H9 (cell line): ENCODE measurements around the gene DOLPP1. TPM values are rescaled to one million over a fixed set of nuclear protein-coding genes. Genes with fewer than 3 reads are reported as not detected.

ENCODE experiments used
- DNase-seq: peaks from one replicate; pipeline ENCODE4 v3.0.0-alpha.2; 2017
- H2AFZ ChIP-seq: one replicate; pipeline ENCODE4 v1.6.1; 2013; ENCODE audit warnings: mild to moderate bottlenecking, low read length, control low read depth, moderate library complexity
- H2AK5ac ChIP-seq: 2 replicates; pipeline ENCODE4 v1.6.1; 2013; ENCODE audit warnings: low read length, control low read depth, mixed read lengths; ENCODE audit not compliant: insufficient read length
- H2BK120ac ChIP-seq: one replicate; pipeline ENCODE4 v1.6.1; 2013; ENCODE audit warnings: low read depth, mild to moderate bottlenecking, low read length, control low read depth, inconsistent platforms; ENCODE audit not compliant: poor library complexity, severe bottlenecking
- H2BK12ac ChIP-seq: 2 replicates; pipeline ENCODE4 v1.6.1; 2013; ENCODE audit warnings: low read length, control low read depth, mixed read lengths, low read depth; ENCODE audit not compliant: insufficient read length
- H2BK15ac ChIP-seq: 2 replicates; pipeline ENCODE4 v1.6.1; 2013; ENCODE audit warnings: low read depth, low read length, control low read depth
- H2BK20ac ChIP-seq: one replicate; pipeline ENCODE4 v1.6.1; 2013; ENCODE audit warnings: low read depth, mild to moderate bottlenecking, low read length, control low read depth, inconsistent platforms; ENCODE audit not compliant: poor library complexity, severe bottlenecking
- H2BK5ac ChIP-seq: 2 replicates; pipeline ENCODE4 v1.6.1; 2013; ENCODE audit warnings: low read length, control low read depth, mixed read lengths; ENCODE audit not compliant: insufficient read length
- H3K14ac ChIP-seq: 2 replicates; pipeline ENCODE4 v1.6.1; 2013; ENCODE audit warnings: low read length, control low read depth; ENCODE audit not compliant: insufficient read depth
- H3K18ac ChIP-seq: 2 replicates; pipeline ENCODE4 v1.6.1; 2013; ENCODE audit warnings: low read depth, mild to moderate bottlenecking, mixed read lengths, low read length, control low read depth; ENCODE audit not compliant: insufficient read length
- H3K23ac ChIP-seq: 2 replicates; pipeline ENCODE4 v1.6.1; 2013; ENCODE audit warnings: low read length, control low read depth, mixed read lengths, low read depth; ENCODE audit not compliant: insufficient read length
- H3K23me2 ChIP-seq: 2 replicates; pipeline ENCODE4 v1.6.1; 2013; ENCODE audit warnings: low read depth, mild to moderate bottlenecking, mixed read lengths, low read length, control low read depth; ENCODE audit not compliant: insufficient read length, poor library complexity, severe bottlenecking
- H3K27ac ChIP-seq: 2 replicates; pipeline ENCODE4 v1.5.1; 2013; ENCODE audit warnings: low read length, control low read depth, mixed read lengths, low read depth; ENCODE audit not compliant: insufficient read length
- H3K27me3 ChIP-seq: 2 replicates; pipeline ENCODE4 v1.6.1; 2013; ENCODE audit warnings: low read length, control low read depth, inconsistent platforms; ENCODE audit not compliant: insufficient read depth
- H3K4ac ChIP-seq: 2 replicates; pipeline ENCODE4 v1.6.1; 2013; ENCODE audit warnings: low read depth, mild to moderate bottlenecking, control low read depth, inconsistent platforms, low read length, moderate library complexity
- H3K4me1 ChIP-seq: 2 replicates; pipeline ENCODE4 v1.6.1; 2013; ENCODE audit warnings: low read length, control low read depth, inconsistent platforms; ENCODE audit not compliant: insufficient read depth
- H3K4me2 ChIP-seq: 2 replicates; pipeline ENCODE4 v1.6.1; 2013; ENCODE audit warnings: low read length, control low read depth, mixed read lengths; ENCODE audit not compliant: insufficient read length, insufficient read depth
- H3K56ac ChIP-seq: 2 replicates; pipeline ENCODE4 v1.6.1; 2013; ENCODE audit warnings: low read depth, mild to moderate bottlenecking, mixed read lengths, low read length, control low read depth; ENCODE audit not compliant: insufficient read length
- H3K79me1 ChIP-seq: 2 replicates; pipeline ENCODE4 v1.6.1; 2013; ENCODE audit warnings: low read depth, mild to moderate bottlenecking, moderate library complexity, low read length, control low read depth, inconsistent platforms; ENCODE audit not compliant: insufficient read depth, poor library complexity, severe bottlenecking
- H3K79me2 ChIP-seq: 2 replicates; pipeline ENCODE4 v1.6.1; 2013; ENCODE audit warnings: low read length, control low read depth, inconsistent platforms; ENCODE audit not compliant: insufficient read depth
- H3K9ac ChIP-seq: 2 replicates; pipeline ENCODE4 v1.6.1; 2013; ENCODE audit warnings: low read length, control low read depth, mixed read lengths; ENCODE audit not compliant: insufficient read length; ENCODE audit errors: extremely low read depth
- H3K9me3 ChIP-seq: one replicate; pipeline ENCODE4 v1.6.1; 2013; ENCODE audit warnings: low read depth, low read length, inconsistent platforms; ENCODE audit not compliant: control insufficient read depth
- H3T11ph ChIP-seq: one replicate; pipeline ENCODE4 v1.6.1; 2013; ENCODE audit warnings: mild to moderate bottlenecking, low read length, control low read depth, inconsistent platforms
- H4K20me1 ChIP-seq: one replicate; pipeline ENCODE4 v1.6.1; 2013; ENCODE audit not compliant: control insufficient read depth, insufficient read length, insufficient read depth
- H4K5ac ChIP-seq: 2 replicates; pipeline ENCODE4 v1.6.1; 2013; ENCODE audit warnings: low read depth, mild to moderate bottlenecking, mixed read lengths, low read length, control low read depth; ENCODE audit not compliant: insufficient read length
- H4K8ac ChIP-seq: replicated peaks from 2 replicates; pipeline ENCODE4 v1.6.1; 2013; ENCODE audit warnings: low read length, control low read depth, mixed read lengths, low read depth; ENCODE audit not compliant: insufficient read length
- H4K91ac ChIP-seq: 2 replicates; pipeline ENCODE4 v1.6.1; 2013; ENCODE audit warnings: low read depth, mild to moderate bottlenecking, moderate library complexity, mixed read lengths, low read length, control low read depth; ENCODE audit not compliant: insufficient read length
- H3K27ac Mint-ChIP-seq, 3 experiments: 2 replicates in 2 of 3; 3 replicates in 1 of 3; pipeline ENCODE4 v1.8.0; 2020 to 2021; ENCODE audit warnings: mixed read lengths in 3 of 3, mild to moderate bottlenecking in 1 of 3, moderate library complexity in 1 of 3
- H3K27me3 Mint-ChIP-seq: 2 replicates; pipeline ENCODE4 v1.8.0; 2021; ENCODE audit warnings: low read depth, mild to moderate bottlenecking, moderate library complexity, mixed read lengths
- H3K36me3 Mint-ChIP-seq, 3 experiments: 2 replicates in 2 of 3; 3 replicates in 1 of 3; pipeline ENCODE4 v1.8.0; 2020 to 2021; ENCODE audit warnings: low read depth in 3 of 3, mixed read lengths in 3 of 3; ENCODE audit not compliant: insufficient read depth in 1 of 3
- H3K4me1 Mint-ChIP-seq, 2 experiments: 2 replicates each; pipeline ENCODE4 v1.8.0; 2020; ENCODE audit warnings: mixed read lengths in 2 of 2
- H3K4me3 Mint-ChIP-seq, 2 experiments: 2 replicates in 1 of 2; 3 replicates in 1 of 2; pipeline ENCODE4 v1.8.0; 2020 to 2021; ENCODE audit warnings: mild to moderate bottlenecking in 2 of 2, mixed read lengths in 2 of 2, moderate library complexity in 1 of 2
- H3K9me3 Mint-ChIP-seq, 2 experiments: 2 replicates in 1 of 2; 3 replicates in 1 of 2; pipeline ENCODE4 v1.8.0; 2020; ENCODE audit warnings: mild to moderate bottlenecking in 2 of 2, mixed read lengths in 2 of 2, moderate library complexity in 1 of 2
- CTCF ChIP-seq: fragments of 200-600 bp; sonication (generic); conservative IDR thresholded peaks from 3 replicates; pipeline ENCODE4 v1.8.0; 2021; ENCODE audit warnings: antibody characterized with exemption, mild to moderate bottlenecking
- WGBS: extraction: QIAGEN DNeasy Blood & Tissue Kit; methylation state at CpG from one replicate; pipeline ENCODE4 v1.1.7; 2013; ENCODE audit warnings: missing lambda C conversion rate, low lambda C conversion rate, mixed read lengths; ENCODE audit not compliant: insufficient read length; ENCODE audit errors: extremely low coverage; 5-methylcytosine and 5-hydroxymethylcytosine counted together
- total RNA-seq: library from RNA; stranded (reverse); gene quantifications from 2 replicates; pipeline ENCODE4 v1.2.1, GENCODE V29; 2021

The DOLPP1 gene
- total RNA-seq, 1 experiment from 2014 or later, result 42.6 TPM

- Mint-ChIP-seq H3K9me3 (no peaks in the 10 kb centered on the region), H3K36me3 (peaks cover 0 to 4% (median 1%) of the 10 kb centered on the region in 3 experiments; a peak in 3 of 7 replicates), H3K4me3 (no peak overlapping the region), H3K27me3 (peaks cover 17% of the 10 kb centered on the region), H3K27ac (no peak overlapping the region), H3K4me1 (peaks cover 6 to 10% of the 10 kb centered on the region in 2 experiments; a peak in 3 of 4 replicates)
- Histone ChIP-seq H4K91ac (no peak overlapping the region), H3K9ac (no peak overlapping the region), H3K18ac (no peak overlapping the region), H3K23ac (no peak overlapping the region), H3K79me2 (no peaks in the 10 kb centered on the region), H3T11ph (no peak overlapping the region), H3K27me3 (no peaks in the 10 kb centered on the region), H2AK5ac (no peak overlapping the region), H2BK12ac (no peak overlapping the region), H3K9me3 (no peaks in the 10 kb centered on the region), H3K23me2 (no peaks in the 10 kb centered on the region), H3K4me2 (no peak overlapping the region), H4K5ac (no peak overlapping the region), H3K4me1 (no peaks in the 10 kb centered on the region; the same call in 1 of the 2 replicates), H3K27ac (no peak overlapping the region), H2BK5ac (no peak overlapping the region), H3K56ac (no peak overlapping the region), H2BK20ac (no peak overlapping the region), H2AFZ (no peak overlapping the region), H3K4ac (no peak overlapping the region), H4K20me1 (no peaks in the 10 kb centered on the region), H4K8ac (no peak overlapping the region), H2BK120ac (no peak overlapping the region), H3K79me1 (no peaks in the 10 kb centered on the region), H2BK15ac (no peak overlapping the region), H3K14ac (no peak overlapping the region)
- no peak for DNase-seq
- TF ChIP-seq CTCF, result no peak
- WGBS, result no CpG with 5 or more reads among the region's 7 CpGs
Measured at GRCh38 chr9:129101279-129101678, 20.4 kb downstream of the DOLPP1 start.
